GM12878 (cell line): ENCODE measurements around the gene CES3. TPM values are rescaled to one million over a fixed set of nuclear protein-coding genes. Genes with fewer than 3 reads are reported as not detected.

ENCODE experiments used
- BCL3 ChIP-seq: IDR thresholded peaks from 2 replicates; pipeline ENCODE4 v1.6.1; 2011; ENCODE audit warnings: borderline replicate concordance, low read depth, mild to moderate bottlenecking, moderate library complexity, low read length; ENCODE audit not compliant: insufficient read depth, poor library complexity, severe bottlenecking
- CBFB ChIP-seq: IDR thresholded peaks from 2 replicates; pipeline ENCODE4 v1.6.1; 2016; ENCODE audit warnings: antibody characterized with exemption, low read depth
- CTCF ChIP-seq, 3 experiments: IDR thresholded peaks in 2 of 3; conservative IDR thresholded peaks in 1 of 3; 2 replicates each; pipeline ENCODE4 v1.5.1; 2011; ENCODE audit warnings: low read depth in 3 of 3, low read length in 3 of 3, mild to moderate bottlenecking in 3 of 3, control low read depth in 2 of 3, moderate library complexity in 2 of 3, inconsistent platforms in 1 of 3, mixed read lengths in 1 of 3; ENCODE audit not compliant: control insufficient read depth in 2 of 3, insufficient read depth in 1 of 3; ENCODE audit errors: extremely low read depth in 1 of 3
- ETV6 ChIP-seq, 2 experiments: fragments of 450-650 bp in 1 of 2; IDR thresholded peaks in 1 of 2; conservative IDR thresholded peaks in 1 of 2; 2 replicates each; pipeline ENCODE4 v1.6.1; 2014; ENCODE audit warnings: antibody characterized with exemption in 1 of 2, borderline replicate concordance in 1 of 2, low read depth in 1 of 2, mild to moderate bottlenecking in 1 of 2, moderate library complexity in 1 of 2
- IKZF2 ChIP-seq, 2 experiments: fragments of 450-650 bp; IDR thresholded peaks; 2 replicates each; pipeline ENCODE4 v1.6.1; 2017; ENCODE audit warnings: mild to moderate bottlenecking in 2 of 2, moderate library complexity in 2 of 2
- KLF5 ChIP-seq: fragments of 450-650 bp; IDR thresholded peaks from 2 replicates; pipeline ENCODE4 v1.6.1; 2014; ENCODE audit warnings: mild to moderate bottlenecking; ENCODE audit not compliant: partially characterized antibody
- LARP7 ChIP-seq: fragments of 450-650 bp; IDR thresholded peaks from 2 replicates; pipeline ENCODE4 v1.6.1; 2017; ENCODE audit warnings: mild to moderate bottlenecking
- MYB ChIP-seq: fragments of 150-350 bp; IDR thresholded peaks from 2 replicates; pipeline ENCODE4 v1.6.1; 2014; ENCODE audit warnings: mild to moderate bottlenecking, low read depth, low read length, borderline replicate concordance
- NFYA ChIP-seq: IDR thresholded peaks from 2 replicates; pipeline ENCODE4 v1.6.1; 2011; ENCODE audit warnings: low read depth, mild to moderate bottlenecking, low read length, improper control_type of control experiment, borderline replicate concordance
- NR2C2 ChIP-seq: IDR thresholded peaks from 2 replicates; pipeline ENCODE4 v1.6.1; 2011; ENCODE audit warnings: borderline replicate concordance, low read depth; ENCODE audit not compliant: control insufficient read depth, insufficient read length
- NR2F1 ChIP-seq: fragments of 450-650 bp; conservative IDR thresholded peaks from 2 replicates; pipeline ENCODE4 v1.6.1; 2017; ENCODE audit warnings: mild to moderate bottlenecking
- PML ChIP-seq: IDR thresholded peaks from 2 replicates; pipeline ENCODE4 v1.6.1; 2012; ENCODE audit warnings: low read length, inconsistent platforms
- POLR2A ChIP-seq: IDR thresholded peaks from 2 replicates; pipeline ENCODE4 v1.6.1; 2011; ENCODE audit warnings: low read depth, mild to moderate bottlenecking, low read length
- RBBP5 ChIP-seq: fragments of 200-600 bp; sonication (generic); conservative IDR thresholded peaks from 2 replicates; pipeline ENCODE4 v1.6.1; 2016
- SMAD1 ChIP-seq: fragments of 450-650 bp; IDR thresholded peaks from 2 replicates; pipeline ENCODE4 v1.6.1; 2018; ENCODE audit warnings: mild to moderate bottlenecking, low read depth; ENCODE audit not compliant: partially characterized antibody
- SMC3 ChIP-seq: IDR thresholded peaks from 2 replicates; pipeline ENCODE4 v1.6.1; 2011; ENCODE audit warnings: low read length, improper control_type of control experiment, borderline replicate concordance
- SPI1 ChIP-seq: IDR thresholded peaks from 2 replicates; pipeline ENCODE4 v1.6.1; 2011; ENCODE audit warnings: low read depth, mild to moderate bottlenecking, low read length, moderate library complexity, borderline replicate concordance; ENCODE audit not compliant: insufficient read depth
- STAT3 ChIP-seq: IDR thresholded peaks from 2 replicates; pipeline ENCODE4 v1.6.1; 2011; ENCODE audit warnings: low read depth, low read length, improper control_type of control experiment
- TCF12 ChIP-seq: IDR thresholded peaks from 2 replicates; pipeline ENCODE4 v1.6.1; 2011; ENCODE audit warnings: low read depth, mild to moderate bottlenecking, low read length
- YBX1 ChIP-seq: fragments of 450-650 bp; IDR thresholded peaks from 2 replicates; pipeline ENCODE4 v1.6.1; 2016; ENCODE audit warnings: antibody characterized with exemption
- ZNF274 ChIP-seq: IDR thresholded peaks from one replicate; pipeline ENCODE4 v1.8.0; 2011; ENCODE audit not compliant: insufficient read length, insufficient read depth
- ZNF622 ChIP-seq: fragments of 450-650 bp; IDR thresholded peaks from 2 replicates; pipeline ENCODE4 v1.6.1; 2017; ENCODE audit warnings: mild to moderate bottlenecking, inconsistent platforms
- polyA plus RNA-seq, 11 experiments: library from polyadenylated mRNA; depleted of rRNA in 4 of 11; unstranded in 6 of 11; stranded (reverse) in 5 of 11; fragments of >200 nt; fragmentation: Nextera tagmentation in 4 of 11; fragmentation: Illumina TruSeq in 1 of 11; extraction: Ambion mirVana in 4 of 11; extraction: Trizol in 1 of 11; gene quantifications; 1 replicate in 1 of 11; 2 replicates in 10 of 11; pipeline versions ENCODE4 v1.2.1 to v1.2.3, GENCODE V29; 2011 to 2016; ENCODE audit warnings: inconsistent platforms in 2 of 11, missing spikeins in 2 of 11, low read depth in 1 of 11
- total RNA-seq, 4 experiments: library from RNA; depleted of rRNA in 3 of 4; stranded (reverse); fragments of >200 nt in 3 of 4; fragmentation: Illumina TruSeq in 1 of 4; extraction: Trizol in 1 of 4; gene quantifications; 2 replicates each; pipeline versions ENCODE4 v1.2.1 to v1.2.3, GENCODE V29; 2013 to 2021
- TF ChIP-seq, protein P1 (sequence below): IDR thresholded peaks from 2 replicates; pipeline ENCODE4 v1.6.1; 2012; ENCODE audit warnings: improper control_type of control experiment, low read depth, low read length; ENCODE audit not compliant: insufficient replicate concordance

The CES3 gene
- total and polyA plus RNA-seq, 10 of the 15 experiments (the other 5 are each of a cell fraction or from before 2014, with no cell fraction given): 0.09 to 3.1 (median 0.76) TPM

DNA sequence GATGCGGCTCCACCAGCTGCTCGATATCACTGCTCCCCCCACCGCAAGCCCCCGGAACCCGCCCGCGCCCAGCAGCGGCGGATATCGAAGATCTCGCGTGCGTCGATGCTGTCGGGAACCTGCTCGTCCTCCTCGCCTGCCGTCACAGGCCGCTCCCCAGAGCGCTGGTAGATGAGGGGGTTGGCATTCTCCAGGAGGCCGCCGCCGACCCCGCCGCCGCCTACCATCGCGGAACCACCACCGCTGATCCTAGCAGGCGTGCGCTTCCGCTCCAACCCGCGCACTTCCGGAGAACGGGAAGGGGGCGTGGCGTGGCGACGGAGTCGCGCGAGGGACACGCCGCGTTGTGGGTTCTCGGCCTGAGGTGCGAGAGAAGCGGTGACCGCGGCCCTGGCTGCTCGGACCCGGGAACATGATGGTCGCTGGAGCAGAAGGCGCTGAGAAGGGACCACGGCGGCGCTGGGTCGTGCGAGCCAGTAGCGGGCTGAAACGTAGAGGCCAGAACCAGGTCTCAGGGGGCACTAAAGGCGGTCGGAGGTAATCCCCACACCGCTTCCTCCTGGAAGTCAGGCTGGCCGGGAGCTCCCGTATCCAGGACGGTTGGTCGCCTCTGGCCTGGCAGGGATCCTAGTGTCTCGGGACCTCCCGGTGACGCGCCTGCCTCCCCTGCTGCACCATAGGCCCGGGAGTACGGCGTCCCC is 26.8 kb upstream of the CES3 start, which contains the start of gene CIAO2B (continued):
- TF ChIP-seq PML (peak; percentile 23; the same call in 1 of the 2 replicates), NR2C2 (no peak), POLR2A (peak; percentile 98), SMAD1 (no peak), ETV6 (conservative IDR thresholded peaks at IDR 0.05 in 1 of 2, IDR thresholded peaks at IDR 0.05 in 1 of 2; ENCODE audit: borderline replicate concordance in 1 of 2, low read depth in 1 of 2) (peak in 1 of 2 experiments; percentile 20; a peak in 1 of 4 replicates), CTCF (IDR thresholded peaks at IDR 0.05 in 2 of 3, conservative IDR thresholded peaks at IDR 0.05 in 1 of 3; ENCODE audit: control insufficient read depth in 2 of 3, extremely low read depth in 1 of 3, insufficient read depth in 1 of 3, low read depth in 3 of 3, low read length in 3 of 3) (no peak), CBFB (peak; percentile 93), NR2F1 (no peak; the same call in 1 of the 2 replicates), IKZF2 (IDR thresholded peaks at IDR 0.05) (peak; percentile 47 to 61; a peak in 2 of 4 replicates), RBBP5 (no peak), LARP7 (peak; percentile 96), MYB (0 out of 2 replicates have a peak, but pooled peaks have one; percentile 12), TCF12 (no peak), STAT3 (no peak), ZNF274 (no peak), YBX1 (no peak), NFYA (no peak), KLF5 (no peak), SPI1 (peak; percentile 21; the same call in 1 of the 2 replicates), BCL3 (peak; percentile 14), SMC3 (0 out of 2 replicates have a peak, but pooled peaks have one; percentile 9), ZNF622 (no peak)
- TF ChIP-seq, protein P1, sequence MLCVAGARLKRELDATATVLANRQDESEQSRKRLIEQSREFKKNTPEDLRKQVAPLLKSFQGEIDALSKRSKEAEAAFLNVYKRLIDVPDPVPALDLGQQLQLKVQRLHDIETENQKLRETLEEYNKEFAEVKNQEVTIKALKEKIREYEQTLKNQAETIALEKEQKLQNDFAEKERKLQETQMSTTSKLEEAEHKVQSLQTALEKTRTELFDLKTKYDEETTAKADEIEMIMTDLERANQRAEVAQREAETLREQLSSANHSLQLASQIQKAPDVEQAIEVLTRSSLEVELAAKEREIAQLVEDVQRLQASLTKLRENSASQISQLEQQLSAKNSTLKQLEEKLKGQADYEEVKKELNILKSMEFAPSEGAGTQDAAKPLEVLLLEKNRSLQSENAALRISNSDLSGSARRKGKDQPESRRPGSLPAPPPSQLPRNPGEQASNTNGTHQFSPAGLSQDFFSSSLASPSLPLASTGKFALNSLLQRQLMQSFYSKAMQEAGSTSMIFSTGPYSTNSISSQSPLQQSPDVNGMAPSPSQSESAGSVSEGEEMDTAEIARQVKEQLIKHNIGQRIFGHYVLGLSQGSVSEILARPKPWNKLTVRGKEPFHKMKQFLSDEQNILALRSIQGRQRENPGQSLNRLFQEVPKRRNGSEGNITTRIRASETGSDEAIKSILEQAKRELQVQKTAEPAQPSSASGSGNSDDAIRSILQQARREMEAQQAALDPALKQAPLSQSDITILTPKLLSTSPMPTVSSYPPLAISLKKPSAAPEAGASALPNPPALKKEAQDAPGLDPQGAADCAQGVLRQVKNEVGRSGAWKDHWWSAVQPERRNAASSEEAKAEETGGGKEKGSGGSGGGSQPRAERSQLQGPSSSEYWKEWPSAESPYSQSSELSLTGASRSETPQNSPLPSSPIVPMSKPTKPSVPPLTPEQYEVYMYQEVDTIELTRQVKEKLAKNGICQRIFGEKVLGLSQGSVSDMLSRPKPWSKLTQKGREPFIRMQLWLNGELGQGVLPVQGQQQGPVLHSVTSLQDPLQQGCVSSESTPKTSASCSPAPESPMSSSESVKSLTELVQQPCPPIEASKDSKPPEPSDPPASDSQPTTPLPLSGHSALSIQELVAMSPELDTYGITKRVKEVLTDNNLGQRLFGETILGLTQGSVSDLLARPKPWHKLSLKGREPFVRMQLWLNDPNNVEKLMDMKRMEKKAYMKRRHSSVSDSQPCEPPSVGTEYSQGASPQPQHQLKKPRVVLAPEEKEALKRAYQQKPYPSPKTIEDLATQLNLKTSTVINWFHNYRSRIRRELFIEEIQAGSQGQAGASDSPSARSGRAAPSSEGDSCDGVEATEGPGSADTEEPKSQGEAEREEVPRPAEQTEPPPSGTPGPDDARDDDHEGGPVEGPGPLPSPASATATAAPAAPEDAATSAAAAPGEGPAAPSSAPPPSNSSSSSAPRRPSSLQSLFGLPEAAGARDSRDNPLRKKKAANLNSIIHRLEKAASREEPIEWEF: no peak
